ENCODE results near the gene CNPY1. TPM values are rescaled to one million over a fixed set of nuclear protein-coding genes. Genes with fewer than 3 reads are reported as not detected.

The CNPY1 gene
- total RNA-seq, 1 experiment from 2014 or later = not detected

DNA sequence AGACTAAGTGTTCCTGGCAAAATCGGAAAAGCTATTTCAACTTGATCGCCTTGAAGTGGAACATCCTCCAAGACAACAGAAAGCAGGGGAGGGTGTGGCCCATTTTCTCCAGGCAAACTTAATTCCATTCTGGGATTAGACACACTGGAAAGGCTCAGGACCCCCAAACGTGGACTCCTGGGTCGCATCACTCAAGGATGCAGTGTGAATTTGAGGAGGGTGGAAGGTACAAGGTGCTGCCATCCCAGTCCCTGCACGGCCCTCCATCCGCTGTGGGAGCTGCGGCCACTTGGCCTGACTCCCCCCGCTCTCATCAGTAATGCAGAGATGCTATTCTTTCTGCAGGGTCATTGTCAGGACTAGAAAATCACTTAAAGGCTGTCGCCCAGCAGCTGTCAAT is 2.4 kb downstream of the CNPY1 start:
- H3K79me1 ChIP-seq (ENCODE audit: insufficient read depth, low read depth, low read length, poor library complexity, severe bottlenecking) = no peaks in the 10 kb centered on the region
- no peak overlapping the region for H4K5ac ChIP-seq (ENCODE audit: insufficient read length, low read depth, low read length)
- DNase-seq = no peak
- H2BK5ac ChIP-seq (ENCODE audit: insufficient read length, low read length) = no peak overlapping the region
- H3K27ac ChIP-seq (ENCODE audit: insufficient read length, low read depth, low read length) = no peak overlapping the region
- no peak overlapping the region for H2BK20ac ChIP-seq (ENCODE audit: low read depth, low read length, poor library complexity, severe bottlenecking)
- H3K4me2 ChIP-seq (ENCODE audit: insufficient read depth, insufficient read length, low read length) = no peak overlapping the region
- H3K9ac ChIP-seq (ENCODE audit: extremely low read depth, insufficient read length, low read length) = no peak overlapping the region
- no peaks in the 10 kb centered on the region for H3K9me3 ChIP-seq (ENCODE audit: control insufficient read depth, low read depth, low read length)
- TF ChIP-seq, protein P1, sequence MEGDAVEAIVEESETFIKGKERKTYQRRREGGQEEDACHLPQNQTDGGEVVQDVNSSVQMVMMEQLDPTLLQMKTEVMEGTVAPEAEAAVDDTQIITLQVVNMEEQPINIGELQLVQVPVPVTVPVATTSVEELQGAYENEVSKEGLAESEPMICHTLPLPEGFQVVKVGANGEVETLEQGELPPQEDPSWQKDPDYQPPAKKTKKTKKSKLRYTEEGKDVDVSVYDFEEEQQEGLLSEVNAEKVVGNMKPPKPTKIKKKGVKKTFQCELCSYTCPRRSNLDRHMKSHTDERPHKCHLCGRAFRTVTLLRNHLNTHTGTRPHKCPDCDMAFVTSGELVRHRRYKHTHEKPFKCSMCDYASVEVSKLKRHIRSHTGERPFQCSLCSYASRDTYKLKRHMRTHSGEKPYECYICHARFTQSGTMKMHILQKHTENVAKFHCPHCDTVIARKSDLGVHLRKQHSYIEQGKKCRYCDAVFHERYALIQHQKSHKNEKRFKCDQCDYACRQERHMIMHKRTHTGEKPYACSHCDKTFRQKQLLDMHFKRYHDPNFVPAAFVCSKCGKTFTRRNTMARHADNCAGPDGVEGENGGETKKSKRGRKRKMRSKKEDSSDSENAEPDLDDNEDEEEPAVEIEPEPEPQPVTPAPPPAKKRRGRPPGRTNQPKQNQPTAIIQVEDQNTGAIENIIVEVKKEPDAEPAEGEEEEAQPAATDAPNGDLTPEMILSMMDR (conservative IDR thresholded peaks at IDR 0.05) = no peak
- no peak overlapping the region for H2AK5ac ChIP-seq (ENCODE audit: insufficient read length, low read length)
- H4K20me1 ChIP-seq (ENCODE audit: control insufficient read depth, insufficient read depth, insufficient read length) = no peaks in the 10 kb centered on the region
- H2BK15ac ChIP-seq (ENCODE audit: low read depth, low read length) = no peak overlapping the region
- no CpG with 5 or more reads among the region's 9 CpGs for WGBS (ENCODE audit: extremely low coverage, insufficient read length, low lambda C conversion rate)
- Mint-ChIP-seq H3K4me1 (peaks cover 9 to 15% of the 10 kb centered on the region in 2 experiments), H3K27ac (no peak overlapping the region), H3K9me3 (no peaks in the 10 kb centered on the region), H3K4me3 (no peak overlapping the region), H3K27me3 (ENCODE audit: low read depth) (peaks cover 39% of the 10 kb centered on the region), H3K36me3 (ENCODE audit: insufficient read depth in 1 of 3, low read depth in 3 of 3) (no peaks in the 10 kb centered on the region)
- H3K23ac ChIP-seq (ENCODE audit: insufficient read length, low read depth, low read length) = no peak overlapping the region
- no peaks in the 10 kb centered on the region for H3K4me1 ChIP-seq (ENCODE audit: insufficient read depth, low read length)
- H2AFZ ChIP-seq (ENCODE audit: low read length) = no peak overlapping the region
- no peak overlapping the region for H3K4ac ChIP-seq (ENCODE audit: low read depth, low read length)
- no peak overlapping the region for H2BK12ac ChIP-seq (ENCODE audit: insufficient read length, low read depth, low read length)
- no peak overlapping the region for H4K91ac ChIP-seq (ENCODE audit: insufficient read length, low read depth, low read length)
- H3K18ac ChIP-seq (ENCODE audit: insufficient read length, low read depth, low read length) = no peak overlapping the region
- H3K14ac ChIP-seq (ENCODE audit: insufficient read depth, low read length) = no peak overlapping the region
- H3K56ac ChIP-seq (ENCODE audit: insufficient read length, low read depth, low read length) = no peak overlapping the region
- no peaks in the 10 kb centered on the region for H3K79me2 ChIP-seq (ENCODE audit: insufficient read depth, low read length)
- no peak overlapping the region for H2BK120ac ChIP-seq (ENCODE audit: low read depth, low read length, poor library complexity, severe bottlenecking)
- H3K23me2 ChIP-seq (ENCODE audit: insufficient read length, low read depth, low read length, poor library complexity, severe bottlenecking) = no peaks in the 10 kb centered on the region
- H3K27me3 ChIP-seq (ENCODE audit: insufficient read depth, low read length) = no peaks in the 10 kb centered on the region; the same call in 1 of the 2 replicates
- H4K8ac ChIP-seq (replicated peaks; ENCODE audit: insufficient read length, low read depth, low read length) = no peak overlapping the region
- no peak overlapping the region for H3T11ph ChIP-seq (ENCODE audit: low read length)

Measured in H9 (cell line).